GM21390 (cell line): ENCODE measurements around the gene PRKG1.
"Not testable (repeated sequence)": the region's sequence is repeated elsewhere in the genome, so short reads cannot be mapped to it uniquely, and the experiment has no call there.

Source experiments
- ATAC-seq: cut with Tn5 transposase; IDR thresholded peaks from one replicate; pipeline ENCODE4 v1.9.1; 2021; ENCODE audit not compliant: unreplicated experiment

The PRKG1 gene

GRCh38 chr10:51168086-51168815, 94.0 kb downstream of the PRKG1 start:
- ATAC-seq: no peak

- no peak for ATAC-seq
Observed at GRCh38 chr10:51169111-51169510, 94.8 kb downstream of the PRKG1 start.

- ATAC-seq: no peak
Observed at GRCh38 chr10:51170518-51171245, 96.4 kb downstream of the PRKG1 start.

GRCh38 chr10:51171946-51172345, 97.7 kb downstream of the PRKG1 start:
- no peak for ATAC-seq

GRCh38 chr10:51176976-51177695, 102.8 kb downstream of the PRKG1 start:
- ATAC-seq: no peak

- ATAC-seq: no peak
Observed at GRCh38 chr10:51178634-51179033, 104.3 kb downstream of the PRKG1 start.

- no peak for ATAC-seq
Observed at GRCh38 chr10:51180141-51180540, 105.9 kb downstream of the PRKG1 start.

- no peak for ATAC-seq
Observed at GRCh38 chr10:51183783-51184182, 109.5 kb downstream of the PRKG1 start.

GRCh38 chr10:51186361-51186760, 112.1 kb downstream of the PRKG1 start:
- no peak for ATAC-seq

- ATAC-seq: no peak
Observed at GRCh38 chr10:51188008-51188407, 113.7 kb downstream of the PRKG1 start.

GRCh38 chr10:51188866-51189265, 114.6 kb downstream of the PRKG1 start:
- ATAC-seq: no peak

GRCh38 chr10:51196508-51197175, 122.4 kb downstream of the PRKG1 start:
- ATAC-seq: no peak

GRCh38 chr10:51198170-51198569, 123.9 kb downstream of the PRKG1 start:
- no peak for ATAC-seq

GRCh38 chr10:51201947-51202346, 127.7 kb downstream of the PRKG1 start:
- no peak for ATAC-seq

- no peak for ATAC-seq
Observed at GRCh38 chr10:51203359-51203758, 129.1 kb downstream of the PRKG1 start.

GRCh38 chr10:51204066-51204465, 129.8 kb downstream of the PRKG1 start:
- no peak for ATAC-seq

- ATAC-seq: no peak
Observed at GRCh38 chr10:51204701-51205100, 130.4 kb downstream of the PRKG1 start.

GRCh38 chr10:51206500-51206899, 132.2 kb downstream of the PRKG1 start:
- ATAC-seq: no peak

- ATAC-seq: not testable (repeated sequence)
Observed at GRCh38 chr10:51212937-51213336, 138.7 kb downstream of the PRKG1 start.

- ATAC-seq: no peak
Observed at GRCh38 chr10:51214207-51215196, 140.2 kb downstream of the PRKG1 start.
